ENCODE data around the gene INO80D.

GRCh38 chr2:206004004-206004693 lies 81.8 kb downstream of the INO80D start:
- TF ChIP-seq CTCF (IDR thresholded peaks at IDR 0.05 in 4 of 5, conservative IDR thresholded peaks at IDR 0.05 in 1 of 5) (peak in 1 of 5 experiments; percentile 27), POLR2A (IDR thresholded peaks at IDR 0.05) (no peak)
